B cell (primary cell): ENCODE measurements around the gene PPM1N. TPM values are rescaled to one million over a fixed set of nuclear protein-coding genes. Genes with fewer than 3 reads are reported as not detected.

Experiments
- ATAC-seq: fragments of 200-7000 bp; cut with Tn5 transposase; one replicate; pipeline ENCODE4 v1.10.0; 2021; ENCODE audit warnings: low read depth, mild to moderate bottlenecking, moderate number of reproducible peaks, moderate library complexity
- CTCF ChIA-PET: fragments of 350-600 bp; sonication (Branson Sonifier 250); formaldehyde crosslinking; loops from one replicate; lab custom pipeline; 2021; ENCODE audit warnings: antibody characterized with exemption, inconsistent platforms; lab: Charles Lee
- POLR2A ChIA-PET: fragments of 350-600 bp; sonication (Branson Sonifier 250); formaldehyde crosslinking; loops from one replicate; lab custom pipeline; 2021; ENCODE audit warnings: antibody characterized with exemption; lab: Charles Lee
- DNase-seq: peaks from one replicate; pipeline ENCODE4 v3.0.0; 2013
- H2AFZ ChIP-seq: 2 replicates; pipeline ENCODE4 v1.6.1; 2012; ENCODE audit warnings: mild to moderate bottlenecking, low read depth, low read length; ENCODE audit not compliant: insufficient read depth, poor library complexity, severe bottlenecking
- H3K27ac ChIP-seq, 2 donors: 1 replicate in 1 of 2; 2 replicates in 1 of 2; pipeline ENCODE4 v1.5.1; 2012 to 2013; ENCODE audit warnings: low read length in 2 of 2, mild to moderate bottlenecking in 2 of 2, moderate library complexity in 1 of 2
- H3K27me3 ChIP-seq, 4 experiments: fragments of 200-600 bp in 1 of 4; sonication (generic) in 1 of 4; replicated peaks in 1 of 4; 1 replicate in 2 of 4; 2 replicates in 2 of 4; pipeline versions ENCODE4 v1.6.1 to v1.7.0; 2013 to 2016; ENCODE audit warnings: low read length in 3 of 4, mild to moderate bottlenecking in 2 of 4, mixed read lengths in 1 of 4, moderate library complexity in 1 of 4; ENCODE audit not compliant: insufficient read depth in 4 of 4, control insufficient read depth in 3 of 4; ENCODE audit errors: control extremely low read depth in 1 of 4
- H3K36me3 ChIP-seq, 2 experiments: replicated peaks in 1 of 2; 1 replicate in 1 of 2; 2 replicates in 1 of 2; pipeline versions ENCODE4 v1.6.1 to v1.7.1; 2013; ENCODE audit warnings: low read length in 1 of 2; ENCODE audit not compliant: insufficient read depth in 2 of 2, control insufficient read depth in 1 of 2; ENCODE audit errors: control extremely low read depth in 1 of 2, extremely low read depth in 1 of 2
- H3K4me1 ChIP-seq, 2 donors: fragments of 200-600 bp in 1 of 2; sonication (generic) in 1 of 2; 1 replicate in 1 of 2; 2 replicates in 1 of 2; pipeline versions ENCODE4 v1.5.1 to v1.6.1; 2013 to 2017; ENCODE audit warnings: low read length in 2 of 2; ENCODE audit not compliant: control insufficient read depth in 2 of 2, insufficient read depth in 2 of 2
- H3K4me2 ChIP-seq: replicated peaks from 2 replicates; pipeline ENCODE3; 2012; ENCODE audit warnings: mild to moderate bottlenecking, low read depth, low read length; ENCODE audit not compliant: poor library complexity, severe bottlenecking
- H3K4me3 ChIP-seq, 5 experiments: fragments of 200-600 bp in 1 of 5; sonication (generic) in 1 of 5; 1 replicate in 3 of 5; 2 replicates in 2 of 5; pipeline versions ENCODE4 v1.5.1 to v1.7.0; 2011 to 2016; ENCODE audit warnings: low read length in 4 of 5, mild to moderate bottlenecking in 4 of 5, low read depth in 2 of 5, control low read depth in 1 of 5, moderate library complexity in 1 of 5; ENCODE audit not compliant: insufficient read depth in 1 of 5; ENCODE audit errors: control extremely low read depth in 1 of 5, extremely low read depth in 1 of 5
- H3K79me2 ChIP-seq: fragments of 200-600 bp; sonication (generic); one replicate; pipeline ENCODE4 v1.6.0; 2016; ENCODE audit warnings: low read length; ENCODE audit not compliant: control insufficient read depth, insufficient read depth
- H3K9ac ChIP-seq: fragments of 200-600 bp; sonication (generic); 2 replicates; pipeline ENCODE4 v1.6.1; 2017; ENCODE audit warnings: mild to moderate bottlenecking, low read length, moderate library complexity
- H3K9me3 ChIP-seq, 3 donors: one replicate each; pipeline versions ENCODE4 v1.6.1 to v1.7.1; 2013; ENCODE audit warnings: low read length in 2 of 3; ENCODE audit not compliant: control insufficient read depth in 2 of 3, insufficient read depth in 1 of 3; ENCODE audit errors: control extremely low read depth in 1 of 3
- H4K20me1 ChIP-seq: 2 replicates; pipeline ENCODE4 v1.6.0; 2012; ENCODE audit warnings: mild to moderate bottlenecking, low read length; ENCODE audit not compliant: insufficient read depth, control insufficient read depth, poor library complexity, severe bottlenecking
- H3K27ac Mint-ChIP-seq: one replicate; pipeline ENCODE4 v1.8.0; 2021; ENCODE audit warnings: mixed read lengths
- H3K27me3 Mint-ChIP-seq: one replicate; pipeline ENCODE4 v1.8.0; 2021; ENCODE audit warnings: mixed read lengths
- H3K4me1 Mint-ChIP-seq: one replicate; pipeline ENCODE4 v1.8.0; 2021; ENCODE audit warnings: mixed read lengths
- H3K4me3 Mint-ChIP-seq: one replicate; pipeline ENCODE4 v1.8.0; 2021; ENCODE audit warnings: mixed read lengths
- H3K9me3 Mint-ChIP-seq: one replicate; pipeline ENCODE4 v1.8.0; 2022; ENCODE audit warnings: mixed read lengths; ENCODE audit not compliant: insufficient read depth
- CTCF ChIP-seq: fragments of 200-600 bp; IDR thresholded peaks from one replicate; pipeline ENCODE4 v1.8.0; 2022; ENCODE audit warnings: antibody characterized with exemption, mild to moderate bottlenecking
- EZH2 ChIP-seq: IDR thresholded peaks from 2 replicates; pipeline ENCODE4 v1.6.1; 2012; ENCODE audit warnings: borderline replicate concordance, low read depth, mild to moderate bottlenecking, moderate library complexity, low read length; ENCODE audit not compliant: insufficient read depth, poor library complexity, severe bottlenecking
- WGBS: methylation state at CpG from one replicate; pipeline ENCODE4 v1.1.5; 2013; ENCODE audit warnings: missing lambda C conversion rate; ENCODE audit not compliant: insufficient coverage; 5-methylcytosine and 5-hydroxymethylcytosine counted together
- intact Hi-C: fragments of 100-400 bp; cut with micrococcal nuclease; formaldehyde crosslinking; loops from one replicate; pipeline ENCODE4 v1.10.0; 2022
- polyA plus RNA-seq: library from polyadenylated mRNA; depleted of rRNA; stranded (reverse); fragments of >200 nt; gene quantifications from 2 replicates; pipeline ENCODE4 v1.2.3, GENCODE V29; 2012
- total RNA-seq, 2 donors: library from RNA; stranded (reverse); fragments of 120-200 nt in 1 of 2; gene quantifications; 1 replicate in 1 of 2; 2 replicates in 1 of 2; pipeline versions ENCODE4 v1.2.3 to v1.2.4, GENCODE V29; 2013 to 2022

The PPM1N gene
- total and polyA plus RNA-seq, 2 donors (not counting 1 experiment from before 2014, with no cell fraction given): 2.6 to 6.5 TPM

GRCh38 chr19:45542234-45542668, 44.0 kb downstream of the PPM1N start:
- H3K27ac Mint-ChIP-seq: no peak overlapping the region
- H3K4me1 ChIP-seq: peaks cover 7 to 24% of the 10 kb centered on the region in 2 donors
- no peaks in the 10 kb centered on the region for H4K20me1 ChIP-seq
- H3K4me3 ChIP-seq: no peak overlapping the region
- H3K27me3 Mint-ChIP-seq: no peaks in the 10 kb centered on the region
- H3K9me3 ChIP-seq: peaks cover 0 to 9% (median 7%) of the 10 kb centered on the region in 3 donors
- 80% methylated on average over 3 of the region's 7 CpGs for WGBS
- ChIA-PET POLR2A (interaction anchor here (0.7 kb wide), 1 partner anchor 96 kb away, joined by 5 read pairs; no protein-coding TSS in a partner anchor), CTCF (interaction anchor here (1.0 kb wide), 2 partner anchors 18 to 103 kb away, joined by 3 read pairs; no protein-coding TSS in a partner anchor)
- no peaks in the 10 kb centered on the region for H3K27me3 ChIP-seq
- no peak overlapping the region for H2AFZ ChIP-seq
- peaks cover 15% of the 10 kb centered on the region for H3K4me1 Mint-ChIP-seq
- no peak overlapping the region for H3K4me3 Mint-ChIP-seq
- no peak overlapping the region for H3K4me2 ChIP-seq
- DNase-seq (no peak), ATAC-seq (no peak)
- no peak overlapping the region for H3K9ac ChIP-seq
- H3K36me3 ChIP-seq: no peaks in the 10 kb centered on the region
- H3K79me2 ChIP-seq: no peaks in the 10 kb centered on the region
- intact Hi-C loops: no loop called here
- no peak for TF ChIP-seq CTCF
- no peak for TF ChIP-seq EZH2
- no peak overlapping the region for H3K27ac ChIP-seq
- H3K9me3 Mint-ChIP-seq: no peaks in the 10 kb centered on the region

- ChIA-PET POLR2A (no interaction called here), CTCF (interaction anchor here (1.4 to 3.5 kb wide), 2 partner anchors 11 to 25 kb away, joined by 3 to 13 read pairs; no protein-coding TSS in a partner anchor)
- TF ChIP-seq EZH2 (no peak), CTCF (no peak)
- no peaks in the 10 kb centered on the region for H3K9me3 Mint-ChIP-seq
- Histone ChIP-seq H3K27ac (peak overlapping the region in 1 of 2 donors; percentile 15), H3K9me3 (no peaks in the 10 kb centered on the region), H3K4me2 (no peak overlapping the region), H2AFZ (no peak overlapping the region), H3K79me2 (no peaks in the 10 kb centered on the region), H3K36me3 (no peaks in the 10 kb centered on the region), H3K4me3 (no peak overlapping the region), H4K20me1 (no peaks in the 10 kb centered on the region), H3K4me1 (peaks cover 7 to 26% of the 10 kb centered on the region in 2 donors), H3K9ac (no peak overlapping the region), H3K27me3 (no peaks in the 10 kb centered on the region)
- H3K4me3 Mint-ChIP-seq: no peak overlapping the region
- WGBS: 58% methylated on average over 4 of the region's 10 CpGs
- peaks cover 21% of the 10 kb centered on the region for H3K4me1 Mint-ChIP-seq
- no peak overlapping the region for H3K27ac Mint-ChIP-seq
- DNase-seq (no peak), ATAC-seq (no peak)
- intact Hi-C loops: no loop called here
- H3K27me3 Mint-ChIP-seq: no peaks in the 10 kb centered on the region
These were observed 49.0 kb downstream of the PPM1N start for GRCh38 chr19:45547211-45547770.
